Activated naive CD4-positive, alpha-beta T cell treated with anti-CD3 and anti-CD28 coated beads, Interleukin-2, amount 10 ng/mL, durations not matched to agents 7 days and 5 days (primary cell): Measurements from ENCODE around the gene UBXN2A.

Experiments used
- CTCF ChIA-PET: fragments of 350-600 bp; sonication (Branson Sonifier 250); formaldehyde crosslinking; loops from one replicate; lab custom pipeline; 2021; ENCODE audit warnings: antibody characterized with exemption; lab: Charles Lee
- DNase-seq: peaks from one replicate; pipeline ENCODE4 v3.0.0-alpha.2; 2020
- H3K27ac Mint-ChIP-seq: one replicate; pipeline ENCODE4 v1.8.0; 2021; ENCODE audit warnings: mild to moderate bottlenecking, moderate library complexity, mixed read lengths
- H3K27me3 Mint-ChIP-seq: one replicate; pipeline ENCODE4 v1.8.0; 2021; ENCODE audit warnings: mild to moderate bottlenecking, mixed read lengths
- H3K36me3 Mint-ChIP-seq: one replicate; pipeline ENCODE4 v1.8.0; 2021; ENCODE audit warnings: mixed read lengths
- H3K4me1 Mint-ChIP-seq: one replicate; pipeline ENCODE4 v1.8.0; 2021; ENCODE audit warnings: mixed read lengths
- H3K4me3 Mint-ChIP-seq: one replicate; pipeline ENCODE4 v1.8.0; 2021; ENCODE audit warnings: mild to moderate bottlenecking, moderate library complexity, mixed read lengths
- H3K9me3 Mint-ChIP-seq: one replicate; pipeline ENCODE4 v1.8.0; 2021; ENCODE audit warnings: mixed read lengths

Gene UBXN2A

GRCh38 chr2:24049485-24050021, 109.3 kb downstream of the UBXN2A start, which contains the start of gene FKBP1B:
TSS of gene FKBP1B (plus strand) at chr2:24049741. CDS start at chr2:24049850, 109 bp downstream.
- Mint-ChIP-seq H3K36me3 (peaks cover 2% of the 10 kb centered on the region), H3K4me1 (peaks cover 35% of the 10 kb centered on the region), H3K27ac (no peak within 1 kb of the TSS), H3K9me3 (no peaks in the 10 kb centered on the region), H3K4me3 (no peak within 1 kb of the TSS), H3K27me3 (peaks cover 11% of the 10 kb centered on the region)
- CTCF ChIA-PET, result interaction anchor here (0.9 to 1.2 kb wide), 2 partner anchors 225 to 229 kb away, joined by 3 read pairs; no protein-coding TSS in a partner anchor
- DNase-seq, result peak; percentile 74

- Mint-ChIP-seq H3K4me3 (no peak overlapping the region), H3K9me3 (no peaks in the 10 kb centered on the region), H3K27me3 (peaks cover 11% of the 10 kb centered on the region), H3K36me3 (peaks cover 2% of the 10 kb centered on the region), H3K27ac (no peak overlapping the region), H3K4me1 (peaks cover 30% of the 10 kb centered on the region)
- DNase-seq, result peak; percentile 48
- CTCF ChIA-PET, result interaction anchor here (1.2 to 1.4 kb wide), 2 partner anchors 34 to 230 kb away, joined by 3 to 5 read pairs; partner anchors contain the start of gene TP53I3
Measured at GRCh38 chr2:24050041-24050979, 110.0 kb downstream of the UBXN2A start.

- H3K27ac Mint-ChIP-seq, result no peak overlapping the region
- peaks cover 2% of the 10 kb centered on the region for H3K36me3 Mint-ChIP-seq
- no peaks in the 10 kb centered on the region for H3K9me3 Mint-ChIP-seq
- H3K27me3 Mint-ChIP-seq, result peaks cover 11% of the 10 kb centered on the region
- peaks cover 18% of the 10 kb centered on the region for H3K4me1 Mint-ChIP-seq
- H3K4me3 Mint-ChIP-seq, result no peak overlapping the region
- DNase-seq, result no peak
- CTCF ChIA-PET, result interaction anchor here (0.9 to 1.4 kb wide), 3 partner anchors 9 to 32 kb away, joined by 3 to 5 read pairs (median 3); partner anchors contain the start of gene TP53I3
Measured at GRCh38 chr2:24051833-24052232, 111.6 kb downstream of the UBXN2A start.

- peaks cover under 1% of the 10 kb centered on the region for H3K27me3 Mint-ChIP-seq
- H3K4me3 Mint-ChIP-seq, result no peak overlapping the region
- no peaks in the 10 kb centered on the region for H3K9me3 Mint-ChIP-seq
- H3K4me1 Mint-ChIP-seq, result peaks cover 7% of the 10 kb centered on the region
- H3K27ac Mint-ChIP-seq, result no peak overlapping the region
- CTCF ChIA-PET, result interaction anchor here (1.5 kb wide), 1 partner anchor 32 kb away, joined by 3 read pairs; the partner anchor contains the start of gene TP53I3
- DNase-seq, result no peak
- H3K36me3 Mint-ChIP-seq, result no peaks in the 10 kb centered on the region
Measured at GRCh38 chr2:24052951-24053350, 112.7 kb downstream of the UBXN2A start.
